ENCODE measurements around the gene RGS12.

The RGS12 gene

GRCh38 chr4:3337811-3338210 is 45.0 kb downstream of the RGS12 start:
- Histone ChIP-seq H3K27me3 (ENCODE audit: low read depth, low read length) (no peaks in the 10 kb centered on the region), H4K20me1 (ENCODE audit: insufficient read depth, low read length) (no peaks in the 10 kb centered on the region), H3K9ac (ENCODE audit: low read length) (no peak overlapping the region), H3K79me2 (ENCODE audit: low read length) (no peaks in the 10 kb centered on the region), H3K4me3 (ENCODE audit: low read length) (no peak overlapping the region), H3K36me3 (replicated peaks; ENCODE audit: low read depth, low read length) (no peaks in the 10 kb centered on the region), H3K4me1 (ENCODE audit: low read length) (peaks cover 35% of the 10 kb centered on the region), H3K4me2 (ENCODE audit: low read length) (no peak overlapping the region), H3K9me3 (ENCODE audit: insufficient read depth, low read length) (no peaks in the 10 kb centered on the region), H3K27ac (ENCODE audit: low read length) (no peak overlapping the region), H2AFZ (ENCODE audit: low read depth, low read length) (no peak overlapping the region)
- TF ChIP-seq EZH2phosphoT487 (IDR thresholded peaks at IDR 0.05; ENCODE audit: low read depth) (no peak), CTCF (IDR thresholded peaks at IDR 0.05; ENCODE audit: low read depth, low read length) (no peak)

GRCh38 chr4:3338321-3338838 is 45.6 kb downstream of the RGS12 start:
- Histone ChIP-seq H3K4me3 (ENCODE audit: low read length) (no peak overlapping the region), H2AFZ (ENCODE audit: low read depth, low read length) (no peak overlapping the region), H3K36me3 (replicated peaks; ENCODE audit: low read depth, low read length) (no peaks in the 10 kb centered on the region), H3K9ac (ENCODE audit: low read length) (no peak overlapping the region), H3K9me3 (ENCODE audit: insufficient read depth, low read length) (no peaks in the 10 kb centered on the region), H3K79me2 (ENCODE audit: low read length) (no peaks in the 10 kb centered on the region), H3K4me2 (ENCODE audit: low read length) (no peak overlapping the region), H4K20me1 (ENCODE audit: insufficient read depth, low read length) (no peaks in the 10 kb centered on the region), H3K27ac (ENCODE audit: low read length) (no peak overlapping the region), H3K27me3 (ENCODE audit: low read depth, low read length) (no peaks in the 10 kb centered on the region), H3K4me1 (ENCODE audit: low read length) (peaks cover 35% of the 10 kb centered on the region)
- TF ChIP-seq CTCF (IDR thresholded peaks at IDR 0.05; ENCODE audit: low read depth, low read length) = no peak
- TF ChIP-seq EZH2phosphoT487 (IDR thresholded peaks at IDR 0.05; ENCODE audit: low read depth) = no peak

GRCh38 chr4:3338976-3339531 is 46.2 kb downstream of the RGS12 start:
- no peak overlapping the region for H3K27ac ChIP-seq (ENCODE audit: low read length)
- H4K20me1 ChIP-seq (ENCODE audit: insufficient read depth, low read length) = no peaks in the 10 kb centered on the region
- H3K4me2 ChIP-seq (ENCODE audit: low read length) = no peak overlapping the region
- no peaks in the 10 kb centered on the region for H3K36me3 ChIP-seq (replicated peaks; ENCODE audit: low read depth, low read length)
- no peaks in the 10 kb centered on the region for H3K9me3 ChIP-seq (ENCODE audit: insufficient read depth, low read length)
- H3K4me3 ChIP-seq (ENCODE audit: low read length) = no peak overlapping the region
- no peak for TF ChIP-seq EZH2phosphoT487 (IDR thresholded peaks at IDR 0.05; ENCODE audit: low read depth)
- TF ChIP-seq CTCF (IDR thresholded peaks at IDR 0.05; ENCODE audit: low read depth, low read length) = no peak
- H3K27me3 ChIP-seq (ENCODE audit: low read depth, low read length) = no peaks in the 10 kb centered on the region
- H2AFZ ChIP-seq (ENCODE audit: low read depth, low read length) = no peak overlapping the region
- H3K4me1 ChIP-seq (ENCODE audit: low read length) = peaks cover 28% of the 10 kb centered on the region
- H3K9ac ChIP-seq (ENCODE audit: low read length) = no peak overlapping the region
- H3K79me2 ChIP-seq (ENCODE audit: low read length) = no peaks in the 10 kb centered on the region

GRCh38 chr4:3339577-3339976 is 46.8 kb downstream of the RGS12 start:
- no peaks in the 10 kb centered on the region for H4K20me1 ChIP-seq (ENCODE audit: insufficient read depth, low read length)

More at GRCh38 chr4:3339577-3339976, 46.8 kb downstream of the RGS12 start:
- no peaks in the 10 kb centered on the region for H3K36me3 ChIP-seq (replicated peaks; ENCODE audit: low read depth, low read length)
- H3K27me3 ChIP-seq (ENCODE audit: low read depth, low read length) = no peaks in the 10 kb centered on the region
- H2AFZ ChIP-seq (ENCODE audit: low read depth, low read length) = no peak overlapping the region
- no peak overlapping the region for H3K4me3 ChIP-seq (ENCODE audit: low read length)
- no peak overlapping the region for H3K27ac ChIP-seq (ENCODE audit: low read length)
- peaks cover 23% of the 10 kb centered on the region for H3K4me1 ChIP-seq (ENCODE audit: low read length)
- TF ChIP-seq CTCF (IDR thresholded peaks at IDR 0.05; ENCODE audit: low read depth, low read length) = no peak
- TF ChIP-seq EZH2phosphoT487 (IDR thresholded peaks at IDR 0.05; ENCODE audit: low read depth) = no peak
- no peak overlapping the region for H3K4me2 ChIP-seq (ENCODE audit: low read length)
- no peak overlapping the region for H3K9ac ChIP-seq (ENCODE audit: low read length)
- no peaks in the 10 kb centered on the region for H3K79me2 ChIP-seq (ENCODE audit: low read length)
- H3K9me3 ChIP-seq (ENCODE audit: insufficient read depth, low read length) = no peaks in the 10 kb centered on the region
